GM12878 (cell line): ENCODE measurements around the gene SETD1B. TPM values are rescaled to one million over a fixed set of nuclear protein-coding genes. Genes with fewer than 3 reads are reported as not detected.

ENCODE experiments used
- ATAC-seq: fragments of 200-7000 bp; cut with Tn5 transposase; 3 replicates; pipeline ENCODE4 v1.9.1; 2020; ENCODE audit warnings: mild to moderate bottlenecking, moderate library complexity
- BruUV-seq: library from RNA; stranded (reverse); fragments of 400-500 nt; replicated peaks from 2 replicates; lab custom pipeline; 2021; lab: Mats Ljungman, UMichigan
- CTCF ChIA-PET: fragments of 300-600 bp; sonication (Branson Sonifier 250); formaldehyde crosslinking; extraction: SDS; loops from one replicate; lab custom pipeline; 2021; ENCODE audit warnings: inconsistent platforms; lab: Yijun Ruan, JAX
- POLR2A ChIA-PET: fragments of 350-600 bp; formaldehyde crosslinking; extraction: SDS; loops from one replicate; lab custom pipeline; 2021; ENCODE audit warnings: inconsistent platforms; lab: Charles Lee
- RAD21 ChIA-PET: fragments of 300-600 bp; sonication (Branson Sonifier 250); formaldehyde crosslinking; loops from one replicate; lab custom pipeline; 2023; ENCODE audit warnings: antibody characterized with exemption; ENCODE audit not compliant: unreplicated experiment; lab: Charles Lee
- SMC1A ChIA-PET: fragments of 300-600 bp; sonication (Branson Sonifier 250); formaldehyde crosslinking; loops from one replicate; lab custom pipeline; 2023; ENCODE audit not compliant: unreplicated experiment, uncharacterized antibody; lab: Charles Lee
- DNase-seq: peaks from one replicate; pipeline ENCODE4 v3.0.0-alpha.2; 2011; ENCODE audit warnings: low read depth, low spot score
- FAIRE-seq: peaks from 3 replicates; lab custom pipeline; 2011; peaks lifted over from hg19 to GRCh38; lab: Jason Lieb, UNC
- H2AFZ ChIP-seq: 2 replicates; pipeline ENCODE4 v1.6.0; 2011; ENCODE audit warnings: low read depth, low read length, control low read depth; ENCODE audit not compliant: control insufficient read depth
- H3K27ac ChIP-seq: 2 replicates; pipeline ENCODE4 v1.5.1; 2011; ENCODE audit warnings: control low read depth; ENCODE audit not compliant: control insufficient read depth, insufficient read depth
- H3K27me3 ChIP-seq, 2 experiments: replicated peaks in 1 of 2; 2 replicates each; pipeline versions ENCODE4 v1.6.0 to v1.6.1; 2011; ENCODE audit warnings: low read length in 1 of 2; ENCODE audit not compliant: control insufficient read depth in 2 of 2, insufficient read depth in 2 of 2
- H3K36me3 ChIP-seq, 2 experiments: 2 replicates each; pipeline ENCODE4 v1.5.1; 2011; ENCODE audit warnings: low read length in 1 of 2; ENCODE audit not compliant: control insufficient read depth in 2 of 2, insufficient read depth in 2 of 2
- H3K4me1 ChIP-seq: 2 replicates; pipeline ENCODE4 v1.6.1; 2011; ENCODE audit warnings: mild to moderate bottlenecking, low read length, moderate library complexity, mixed read lengths; ENCODE audit not compliant: control insufficient read depth, insufficient read depth
- H3K4me2 ChIP-seq: 2 replicates; pipeline ENCODE4 v1.6.0; 2011; ENCODE audit warnings: control low read depth; ENCODE audit not compliant: control insufficient read depth, insufficient read depth
- H3K4me3 ChIP-seq: fragments of 200-600 bp; sonication (generic); 2 replicates; pipeline ENCODE4 v1.5.1; 2016
- H3K79me2 ChIP-seq: 2 replicates; pipeline ENCODE4 v1.6.0; 2011; ENCODE audit warnings: low read length; ENCODE audit not compliant: control insufficient read depth, insufficient read depth
- H3K9ac ChIP-seq: 2 replicates; pipeline ENCODE4 v1.8.0; 2011; ENCODE audit warnings: low read length, control low read depth, mixed read lengths; ENCODE audit not compliant: control insufficient read depth, insufficient read depth
- H3K9me3 ChIP-seq: replicated peaks from 3 replicates; pipeline ENCODE4 v1.5.1; 2011; ENCODE audit warnings: mild to moderate bottlenecking, low read length; ENCODE audit not compliant: control insufficient read depth, insufficient read depth
- H4K20me1 ChIP-seq: 2 replicates; pipeline ENCODE4 v1.6.0; 2011; ENCODE audit not compliant: control insufficient read depth, insufficient read depth
- BCL11A ChIP-seq: IDR thresholded peaks from 2 replicates; pipeline ENCODE4 v1.6.1; 2011; ENCODE audit warnings: low read depth, low read length
- BCLAF1 ChIP-seq: fragments of 450-650 bp; IDR thresholded peaks from 2 replicates; pipeline ENCODE4 v1.6.1; 2017; ENCODE audit warnings: antibody characterized with exemption, mild to moderate bottlenecking, moderate library complexity
- CBFB ChIP-seq: IDR thresholded peaks from 2 replicates; pipeline ENCODE4 v1.6.1; 2016; ENCODE audit warnings: antibody characterized with exemption, low read depth
- CBX5 ChIP-seq: sonication (generic); IDR thresholded peaks from 2 replicates; pipeline ENCODE4 v1.6.1; 2016; ENCODE audit warnings: low read depth, moderate library complexity, mild to moderate bottlenecking, inconsistent platforms
- IKZF1 ChIP-seq: fragments of 450-650 bp; conservative IDR thresholded peaks from 2 replicates; pipeline ENCODE4 v1.6.1; 2017; ENCODE audit warnings: antibody characterized with exemption, mild to moderate bottlenecking
- IRF3 ChIP-seq: fragments of 450-650 bp; IDR thresholded peaks from 2 replicates; pipeline ENCODE4 v1.6.1; 2014; ENCODE audit warnings: mild to moderate bottlenecking
- JUND ChIP-seq: IDR thresholded peaks from 2 replicates; pipeline ENCODE4 v1.6.1; 2012; ENCODE audit warnings: low read depth, mild to moderate bottlenecking, low read length, improper control_type of control experiment, moderate library complexity
- NFYB ChIP-seq: IDR thresholded peaks from 2 replicates; pipeline ENCODE4 v1.6.1; 2011; ENCODE audit warnings: low read depth, mild to moderate bottlenecking, low read length, improper control_type of control experiment, moderate library complexity; ENCODE audit not compliant: insufficient read depth
- PAX8 ChIP-seq: fragments of 450-650 bp; IDR thresholded peaks from 2 replicates; pipeline ENCODE4 v1.6.1; 2017; ENCODE audit warnings: mild to moderate bottlenecking, moderate library complexity
- RELB ChIP-seq: fragments of 450-650 bp; IDR thresholded peaks from 2 replicates; pipeline ENCODE4 v1.6.1; 2017; ENCODE audit warnings: low read depth, mild to moderate bottlenecking, moderate library complexity
- RFX5 ChIP-seq: IDR thresholded peaks from 2 replicates; pipeline ENCODE4 v1.6.1; 2011; ENCODE audit warnings: low read depth, low read length, improper control_type of control experiment
- SRF ChIP-seq, 2 experiments: IDR thresholded peaks; 2 replicates each; pipeline ENCODE4 v1.6.1; 2011; ENCODE audit warnings: low read depth in 2 of 2, low read length in 2 of 2, mild to moderate bottlenecking in 1 of 2, moderate library complexity in 1 of 2
- STAT1 ChIP-seq: fragments of 450-650 bp; conservative IDR thresholded peaks from 2 replicates; pipeline ENCODE4 v1.6.1; 2014; ENCODE audit warnings: antibody characterized with exemption, mild to moderate bottlenecking
- TCF7 ChIP-seq: IDR thresholded peaks from 2 replicates; pipeline ENCODE4 v1.6.1; 2014; ENCODE audit warnings: antibody characterized with exemption, borderline replicate concordance
- YY1 ChIP-seq: IDR thresholded peaks from 2 replicates; pipeline ENCODE4 v1.6.1; 2011; ENCODE audit warnings: low read depth, mild to moderate bottlenecking, low read length
- ZNF384 ChIP-seq: IDR thresholded peaks from 2 replicates; pipeline ENCODE4 v1.6.1; 2012; ENCODE audit warnings: low read depth, mild to moderate bottlenecking, low read length, improper control_type of control experiment, borderline replicate concordance
- ZSCAN29 ChIP-seq: fragments of 450-650 bp; IDR thresholded peaks from 2 replicates; pipeline ENCODE4 v1.6.1; 2017; ENCODE audit warnings: mild to moderate bottlenecking, moderate library complexity
- WGBS: methylation state at CpG from one replicate; pipeline ENCODE4 v1.1.6; 2016; ENCODE audit warnings: low lambda C conversion rate; ENCODE audit not compliant: insufficient replicate concordance, insufficient coverage; ENCODE audit errors: missing lambda C conversion rate; 5-methylcytosine and 5-hydroxymethylcytosine counted together
- in situ Hi-C: fragments of 300-500 bp; cut with MboI; formaldehyde crosslinking; loops from 9 replicates; pipeline ENCODE4 v1.14.3; 2018; ENCODE audit warnings: mixed read lengths
- intact Hi-C: fragments of 100-400 bp; cut with micrococcal nuclease; formaldehyde crosslinking; loops from one replicate; pipeline ENCODE4 v1.14.2; 2022; ENCODE audit not compliant: unreplicated experiment
- polyA plus RNA-seq, 11 experiments: library from polyadenylated mRNA; depleted of rRNA in 4 of 11; unstranded in 6 of 11; stranded (reverse) in 5 of 11; fragments of >200 nt; fragmentation: Nextera tagmentation in 4 of 11; fragmentation: Illumina TruSeq in 1 of 11; extraction: Ambion mirVana in 4 of 11; extraction: Trizol in 1 of 11; gene quantifications; 1 replicate in 1 of 11; 2 replicates in 10 of 11; pipeline versions ENCODE4 v1.2.1 to v1.2.3, GENCODE V29; 2011 to 2016; ENCODE audit warnings: inconsistent platforms in 2 of 11, missing spikeins in 2 of 11, low read depth in 1 of 11
- total RNA-seq, 4 experiments: library from RNA; depleted of rRNA in 3 of 4; stranded (reverse); fragments of >200 nt in 3 of 4; fragmentation: Illumina TruSeq in 1 of 4; extraction: Trizol in 1 of 4; gene quantifications; 2 replicates each; pipeline versions ENCODE4 v1.2.1 to v1.2.3, GENCODE V29; 2013 to 2021

The SETD1B gene
- total and polyA plus RNA-seq, 10 of the 15 experiments (the other 5 are each of a cell fraction or from before 2014, with no cell fraction given), result 0.50 to 17.3 (median 1.6) TPM

GRCh38 chr12:121762269-121762668, 41.5 kb upstream of the SETD1B start:
- Histone ChIP-seq H2AFZ (no peak overlapping the region), H3K79me2 (no peaks in the 10 kb centered on the region), H3K4me1 (no peaks in the 10 kb centered on the region), H3K27me3 (no peaks in the 10 kb centered on the region), H3K27ac (no peak overlapping the region), H3K4me2 (no peak overlapping the region), H3K4me3 (no peak overlapping the region), H3K9me3 (no peaks in the 10 kb centered on the region), H3K36me3 (no peaks in the 10 kb centered on the region), H4K20me1 (no peaks in the 10 kb centered on the region), H3K9ac (no peak overlapping the region)
- intact Hi-C loops (no loop called here), in situ Hi-C loops (no loop called here)
- DNase-seq, result no peak
- RAD21 ChIA-PET, result no interaction called here
- SMC1A ChIA-PET, result no interaction called here
- POLR2A ChIA-PET, result interaction anchor here (0.6 kb wide), 1 partner anchor 108 kb away, joined by 3 read pairs; no protein-coding TSS in a partner anchor
- FAIRE-seq, result no peak
- ATAC-seq, result no peak
- WGBS, result 87% methylated on average over 6 of the region's 6 CpGs
- no peak for TF ChIP-seq PAX8
- no peak for TF ChIP-seq BCLAF1
- no peak for TF ChIP-seq NFYB
- no peak for TF ChIP-seq TCF7
- TF ChIP-seq CBFB, result no peak
- no peak for TF ChIP-seq SRF (IDR thresholded peaks at IDR 0.05; ENCODE audit: low read depth in 2 of 2, low read length in 2 of 2)
- no peak for TF ChIP-seq RELB
- TF ChIP-seq CBX5, result no peak
- no peak for TF ChIP-seq JUND
- TF ChIP-seq BCL11A, result no peak
- TF ChIP-seq RFX5, result no peak
- TF ChIP-seq ZNF384, result no peak
- no peak for TF ChIP-seq ZSCAN29
- no peak for TF ChIP-seq YY1
- TF ChIP-seq IRF3, result no peak
- no peak for TF ChIP-seq IKZF1
- TF ChIP-seq STAT1, result no peak
- CTCF ChIA-PET, result no interaction called here
- no TSS peak for BruUV-seq
